GM10847 (cell line): ENCODE results near the gene USP22.

Experiments used
- POLR2A ChIP-seq: IDR thresholded peaks from 2 replicates; pipeline ENCODE4 v1.6.1; 2011; ENCODE audit not compliant: insufficient read length; ENCODE audit errors: extremely low read depth

The USP22 gene

DNA sequence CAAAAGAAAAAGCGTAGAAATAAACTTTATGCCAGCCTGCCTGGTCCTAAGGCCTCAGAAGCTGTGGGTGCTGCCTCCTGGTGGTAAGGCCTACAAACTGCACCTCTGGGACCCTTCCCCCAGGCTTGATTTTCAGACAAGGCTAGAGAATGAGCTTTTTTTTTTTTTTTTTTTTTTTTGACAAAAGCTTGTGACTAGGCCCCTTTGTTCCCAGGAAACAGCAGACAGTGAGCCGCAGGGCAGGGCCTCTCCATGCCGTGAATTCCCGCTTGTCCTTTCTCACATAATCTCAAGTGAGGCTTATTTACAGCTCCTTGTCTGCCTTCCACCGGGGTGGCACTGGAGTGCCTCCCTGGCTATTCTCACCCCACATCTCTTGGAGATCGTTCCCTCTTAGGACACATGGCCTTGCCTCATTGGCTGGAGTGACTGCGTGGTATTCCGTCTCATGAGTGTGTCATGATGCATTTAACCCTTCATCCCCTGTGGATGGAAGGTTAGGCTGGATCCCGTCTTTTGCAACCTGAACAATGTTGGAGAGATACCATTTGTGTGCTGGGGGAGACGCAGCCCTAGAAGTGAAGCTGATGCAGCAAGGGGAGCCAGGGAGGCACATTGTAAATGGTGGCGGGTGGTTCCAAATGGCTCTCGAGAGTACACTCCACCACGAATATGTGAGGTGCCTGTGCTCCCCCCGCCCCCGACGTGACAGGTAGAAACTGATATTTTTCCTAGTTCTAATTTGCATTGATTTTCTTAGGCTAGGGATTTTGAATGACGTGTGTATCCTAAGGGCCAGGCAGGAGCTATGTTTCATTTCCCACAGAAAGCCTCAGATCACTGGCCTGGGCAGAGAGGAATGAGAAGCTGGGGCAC lies 49.6 kb downstream of the USP22 start:
- TF ChIP-seq POLR2A: no peak

DNA sequence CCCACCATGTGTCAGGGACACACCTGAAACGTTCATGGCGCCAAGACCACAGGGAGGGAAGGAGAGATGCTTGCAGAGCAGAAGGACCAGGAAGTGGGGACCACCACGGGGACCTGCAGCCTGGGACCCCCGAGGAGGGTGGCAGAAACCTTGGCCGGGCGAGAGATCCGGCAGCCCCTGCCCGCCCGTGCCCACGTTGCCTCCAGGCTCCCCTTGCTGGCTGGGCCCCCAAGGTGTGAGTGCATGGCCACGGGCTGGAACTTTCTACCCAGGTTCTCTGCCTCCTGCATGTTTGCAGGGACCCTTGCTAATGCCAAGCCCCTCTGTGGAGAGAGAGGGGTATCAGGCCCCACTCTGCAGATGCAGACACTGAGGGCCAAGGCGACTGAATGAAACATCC lies 50.4 kb downstream of the USP22 start:
- no peak for TF ChIP-seq POLR2A

DNA sequence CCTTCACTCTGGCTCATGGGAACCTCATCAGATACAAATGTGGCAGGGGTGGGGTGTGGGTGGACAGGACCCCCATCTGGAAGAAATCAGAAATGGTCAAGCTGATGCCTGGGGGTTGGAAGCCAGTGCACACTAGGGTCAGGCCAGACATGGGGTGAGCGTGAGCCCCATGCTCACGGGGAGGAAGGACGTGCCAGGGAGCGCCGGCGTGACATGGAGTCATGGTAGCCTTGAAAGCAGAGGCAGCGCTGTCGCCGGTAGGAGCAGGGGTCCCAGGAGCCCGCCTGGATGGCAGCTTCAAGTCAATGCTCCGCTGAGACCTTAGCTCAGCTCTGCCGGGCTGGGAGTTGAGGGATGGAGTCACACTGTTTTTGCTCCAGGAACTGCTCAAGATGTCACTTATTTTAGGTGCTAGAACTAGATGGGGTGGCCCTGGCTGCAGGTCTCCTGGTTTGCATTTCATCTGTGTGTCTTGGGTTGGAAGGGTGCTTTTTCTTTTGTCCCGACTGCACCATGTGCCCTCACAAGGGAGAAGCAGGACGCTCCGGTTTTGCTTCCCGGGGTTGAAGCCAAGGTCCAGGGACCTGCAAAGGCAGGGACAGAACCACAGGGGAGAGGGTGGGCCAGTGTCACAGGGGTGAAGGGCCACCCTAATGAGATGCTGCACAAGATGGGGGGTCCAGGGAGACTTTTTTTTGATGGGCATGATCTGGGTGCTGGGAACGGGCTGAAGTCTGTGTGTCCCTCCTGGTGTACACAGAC lies 51.4 kb downstream of the USP22 start:
- no peak for TF ChIP-seq POLR2A

DNA sequence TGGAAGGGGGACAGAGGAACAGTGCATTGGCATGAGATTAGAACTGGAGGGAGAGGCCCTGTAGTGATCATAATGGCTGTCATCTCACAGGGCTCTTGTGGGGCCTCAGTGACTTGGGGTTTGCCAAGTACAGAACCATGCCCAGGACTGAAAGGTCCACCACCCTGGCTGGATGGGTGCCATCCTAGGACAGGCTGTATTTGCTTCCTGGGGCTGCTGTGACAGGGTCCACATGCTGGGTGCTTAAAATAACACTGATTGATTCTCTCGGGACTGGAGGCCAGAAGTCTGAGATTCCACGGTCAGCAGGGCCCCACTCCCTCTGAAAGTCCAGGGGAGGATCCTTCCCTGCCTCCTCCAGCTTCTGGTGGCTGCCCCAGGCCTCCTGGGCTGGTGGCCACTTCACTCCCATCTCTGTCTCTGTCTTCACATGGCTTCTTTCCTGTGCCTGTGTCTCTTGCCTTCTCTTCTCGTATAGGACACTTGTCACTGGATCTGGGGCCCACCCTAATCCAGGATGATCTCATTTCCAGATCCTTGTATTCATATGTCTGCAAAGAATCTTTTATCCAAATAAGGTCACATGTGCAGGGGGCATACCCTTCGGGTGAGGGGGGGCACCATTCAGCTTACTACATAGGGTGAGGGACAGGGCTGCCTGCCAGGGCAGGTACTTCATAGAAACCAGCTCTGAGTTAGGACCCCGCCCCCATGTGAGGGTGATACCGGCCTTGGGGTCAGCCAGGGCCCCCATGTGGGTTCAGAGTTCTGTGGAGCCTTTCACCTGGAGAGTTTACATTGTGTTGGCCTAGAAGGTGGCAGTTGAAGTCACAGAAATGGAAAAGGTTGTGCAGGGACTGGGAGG lies 52.6 kb downstream of the USP22 start:
- TF ChIP-seq POLR2A: no peak

DNA sequence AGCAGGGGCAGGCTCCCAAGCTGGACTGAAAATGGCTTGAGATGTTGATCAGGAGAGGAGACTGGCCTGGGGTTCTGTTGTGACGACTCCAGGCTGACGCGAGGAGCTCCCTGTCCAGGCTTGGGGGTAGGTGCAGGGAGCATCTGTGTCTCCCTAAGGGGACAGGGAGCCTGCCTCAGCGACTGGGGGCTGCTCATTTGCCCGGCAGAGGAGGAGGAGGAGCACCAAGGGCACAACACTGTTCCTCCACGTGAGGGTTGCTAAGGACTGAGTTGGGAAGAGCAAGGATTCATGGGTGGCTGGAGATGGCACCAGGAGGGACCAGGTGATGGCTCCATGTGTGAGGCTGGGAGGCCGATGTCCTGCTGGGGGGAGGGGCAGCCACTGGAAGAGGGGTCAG lies 53.3 kb downstream of the USP22 start:
- TF ChIP-seq POLR2A: no peak

DNA sequence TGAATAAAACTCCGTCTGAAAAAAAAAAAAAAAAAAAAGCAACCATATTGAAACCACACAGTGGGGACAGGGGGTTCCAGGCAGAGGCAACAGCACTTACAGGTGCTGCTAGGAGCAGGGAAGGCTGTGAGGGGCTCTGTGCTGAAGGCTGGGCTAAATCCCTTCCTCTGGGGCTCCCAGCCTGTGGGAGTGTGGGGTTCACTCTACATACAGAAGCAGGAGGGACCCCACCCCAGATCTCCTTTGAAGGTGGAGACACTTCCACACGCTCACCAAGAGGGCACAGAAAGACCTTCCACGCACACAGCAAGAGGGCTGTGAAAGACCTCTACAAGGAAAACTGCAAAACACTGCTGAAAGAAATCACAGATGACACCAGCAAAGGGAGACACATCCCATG lies 53.9 kb downstream of the USP22 start:
- no peak for TF ChIP-seq POLR2A

DNA sequence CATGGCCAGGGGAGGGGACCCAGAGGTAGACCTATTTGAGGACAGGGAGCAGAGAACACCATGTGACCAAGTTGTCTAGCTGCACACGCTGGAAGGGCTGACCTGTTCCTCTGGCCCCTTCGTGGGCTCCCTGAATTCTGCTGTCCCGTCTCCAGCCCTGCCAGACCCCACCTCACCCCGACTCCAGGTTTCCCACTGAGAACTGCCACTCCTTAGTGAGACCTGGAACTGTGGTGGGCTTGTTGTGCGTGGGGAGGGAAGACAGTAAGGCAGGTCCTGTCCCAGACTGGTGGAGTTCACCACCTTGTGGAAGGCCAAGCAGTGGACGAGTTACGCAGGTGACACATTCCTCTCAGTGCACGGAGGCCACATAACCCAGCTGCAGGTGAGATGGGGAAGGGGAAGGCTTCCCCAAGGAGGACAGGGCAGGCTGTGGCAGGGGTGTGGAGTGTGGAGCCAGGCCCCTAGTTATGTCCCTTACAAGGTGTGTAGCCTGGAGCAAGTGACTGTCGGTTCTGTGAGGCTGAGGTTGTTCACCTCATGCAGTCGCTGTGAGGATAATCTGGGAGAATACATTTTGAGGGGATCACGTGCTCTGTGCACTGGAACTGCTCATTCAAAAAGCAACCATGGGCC lies 54.7 kb downstream of the USP22 start:
- TF ChIP-seq POLR2A: no peak

DNA sequence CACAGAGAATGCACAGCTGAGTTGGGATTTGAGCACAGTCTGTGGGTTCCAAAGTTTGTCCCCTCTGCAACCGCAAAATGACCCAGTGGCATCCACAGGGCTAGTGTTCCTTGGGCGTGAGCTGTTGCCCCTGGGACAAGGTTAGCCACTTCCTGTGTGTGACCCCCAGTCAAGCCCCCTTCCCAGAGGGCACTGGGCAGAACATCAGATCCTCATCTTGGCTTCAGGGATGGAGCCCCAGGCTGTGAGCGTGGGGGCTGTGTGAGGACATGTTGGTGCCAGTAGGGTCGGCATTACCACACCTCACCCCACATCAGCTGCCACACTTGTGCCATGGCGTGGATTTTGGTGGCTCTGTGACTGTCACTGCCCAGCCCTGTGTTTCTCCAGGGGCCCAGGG lies 55.3 kb downstream of the USP22 start:
- no peak for TF ChIP-seq POLR2A

DNA sequence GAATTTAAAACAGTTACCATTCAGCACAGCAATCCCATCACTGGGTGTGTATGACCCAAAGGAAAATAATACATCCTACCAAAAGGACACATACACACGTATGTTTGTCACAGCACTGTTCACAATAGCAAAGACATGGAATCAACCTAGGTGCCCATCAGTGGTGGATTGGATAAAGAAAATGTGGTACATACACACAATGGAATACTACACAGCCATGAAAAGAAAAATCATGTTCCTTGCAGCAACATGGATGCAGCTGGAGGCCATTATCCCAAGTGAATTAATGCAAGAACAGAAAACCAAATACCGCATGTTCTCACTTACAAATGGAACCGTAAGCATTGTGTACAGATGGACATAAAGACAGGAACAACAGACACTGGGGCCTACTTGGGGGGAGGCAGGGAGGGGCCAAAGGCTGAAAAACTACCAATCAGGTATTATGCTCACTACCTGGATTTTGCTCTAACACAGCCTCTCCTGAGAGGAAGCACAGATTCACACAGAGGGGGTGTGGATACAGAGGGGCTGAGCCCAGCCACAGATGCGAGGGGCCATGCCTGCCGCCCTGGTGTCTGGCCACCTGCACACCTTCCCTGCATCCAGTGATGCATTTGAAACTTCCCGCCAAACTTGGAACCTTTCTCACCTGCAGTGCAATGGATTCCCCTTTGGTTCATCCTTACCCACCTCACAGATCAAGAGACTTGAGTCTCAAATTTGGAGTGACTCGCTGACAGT lies 55.9 kb downstream of the USP22 start:
- no peak for TF ChIP-seq POLR2A

DNA sequence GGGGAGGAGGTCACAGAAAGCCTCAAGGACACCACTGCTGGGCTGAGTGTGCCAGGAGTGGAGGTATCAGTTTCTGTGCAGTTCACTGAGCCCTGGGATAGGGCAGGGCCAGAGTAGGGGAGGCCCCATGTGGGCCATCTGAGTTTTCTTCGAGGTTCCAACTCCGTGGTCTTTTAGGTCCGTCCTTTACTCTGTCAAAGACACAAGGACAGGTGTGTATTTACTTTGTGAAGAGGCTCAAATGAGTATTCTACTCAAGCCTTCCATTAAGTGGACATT lies 59.5 kb downstream of the USP22 start:
- TF ChIP-seq POLR2A: no peak

DNA sequence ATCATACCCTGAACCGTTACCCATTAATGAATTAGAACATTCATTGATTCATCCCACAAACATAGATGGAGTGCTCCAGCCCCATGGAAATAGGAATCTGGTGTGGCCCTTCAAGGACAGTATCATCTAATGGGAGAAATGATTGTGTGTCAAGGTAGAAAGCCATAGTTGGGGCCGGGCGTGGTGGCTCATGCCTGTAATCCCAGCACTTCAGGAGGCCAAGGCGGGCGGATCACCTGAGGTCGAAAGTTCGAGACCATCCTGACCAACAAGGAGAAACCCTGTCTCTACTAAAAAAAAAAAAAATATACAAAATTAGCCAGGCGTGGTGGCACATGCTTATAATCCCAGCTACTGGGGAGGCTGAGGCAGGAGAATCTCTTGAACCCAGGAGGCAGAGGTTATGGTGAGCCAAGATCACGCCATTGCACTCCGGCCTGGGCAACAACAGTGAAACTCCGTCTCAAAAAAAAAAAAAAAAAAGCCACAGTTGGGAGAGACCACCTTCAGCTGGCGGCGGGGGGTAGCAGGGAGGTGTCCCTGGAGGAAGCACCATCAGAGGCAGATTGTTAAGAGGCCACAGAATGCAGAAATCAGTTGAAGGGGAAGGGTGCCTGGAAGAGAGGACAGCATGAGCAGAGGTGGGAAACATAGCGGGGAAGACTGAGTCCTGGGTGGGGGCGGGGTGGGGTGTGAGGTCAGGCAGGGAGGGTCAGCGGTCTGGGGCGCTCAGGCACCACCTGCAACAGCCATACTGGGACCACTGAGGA lies 60.0 kb downstream of the USP22 start:
- TF ChIP-seq POLR2A: no peak

DNA sequence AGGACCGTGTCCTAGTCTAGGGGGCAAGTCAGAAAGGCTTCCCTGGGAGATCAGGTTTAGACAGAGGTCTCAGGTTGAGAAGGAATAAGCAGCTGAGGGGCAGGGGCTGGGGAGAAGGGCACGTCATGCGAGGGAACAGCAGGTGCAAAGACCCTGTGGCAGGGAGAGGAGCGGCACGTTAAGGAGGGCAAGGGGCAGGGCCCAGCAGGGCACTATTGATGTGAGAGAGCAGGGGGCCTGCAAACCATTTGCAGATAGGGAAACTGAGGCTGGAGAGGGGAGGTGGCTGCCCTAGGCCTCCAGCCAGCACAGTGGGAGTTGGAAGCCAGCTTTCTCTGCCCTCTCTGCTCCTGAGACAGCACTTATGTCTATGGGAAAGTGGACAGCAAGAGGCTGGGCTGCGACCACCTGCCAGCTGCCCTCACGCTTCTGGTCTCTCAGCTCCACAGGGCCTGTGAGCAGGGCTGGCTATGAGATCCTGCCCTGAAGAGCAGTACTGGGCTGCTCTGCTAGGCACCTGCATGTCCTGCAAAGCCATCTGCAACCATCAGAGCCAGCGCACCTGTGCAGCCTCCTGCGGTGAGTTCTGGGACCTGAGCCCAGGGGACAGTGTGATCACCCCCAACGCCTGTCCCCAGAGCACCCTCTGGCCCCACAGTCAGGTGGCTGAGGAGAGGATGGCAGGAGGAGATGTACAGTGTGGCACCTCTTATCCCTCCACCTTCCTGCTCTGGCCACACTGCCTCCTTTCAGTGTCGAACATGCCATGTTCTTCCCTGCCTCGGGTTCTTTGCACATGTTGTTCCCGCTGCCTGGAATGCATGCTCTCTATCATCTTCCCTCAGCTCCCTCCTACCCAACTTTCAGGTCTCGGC lies 61.5 kb downstream of the USP22 start:
- no peak for TF ChIP-seq POLR2A

DNA sequence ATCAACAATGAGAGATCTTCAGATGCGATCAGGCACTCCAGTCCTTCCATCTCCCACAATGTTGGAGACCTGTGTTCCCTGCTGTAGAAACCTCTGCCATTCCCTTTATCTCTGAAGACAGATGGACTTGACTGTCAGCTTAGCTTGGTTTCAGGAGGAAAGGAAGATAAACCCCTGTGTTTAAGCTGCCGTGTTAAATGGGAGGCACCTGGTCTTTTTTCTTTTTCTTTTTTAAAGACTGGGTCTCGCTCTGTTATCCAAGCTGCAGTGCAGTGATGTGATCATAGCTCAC lies 63.1 kb downstream of the USP22 start:
- no peak for TF ChIP-seq POLR2A
